ENCODE results near the gene HGFAC.

The HGFAC gene

DNA sequence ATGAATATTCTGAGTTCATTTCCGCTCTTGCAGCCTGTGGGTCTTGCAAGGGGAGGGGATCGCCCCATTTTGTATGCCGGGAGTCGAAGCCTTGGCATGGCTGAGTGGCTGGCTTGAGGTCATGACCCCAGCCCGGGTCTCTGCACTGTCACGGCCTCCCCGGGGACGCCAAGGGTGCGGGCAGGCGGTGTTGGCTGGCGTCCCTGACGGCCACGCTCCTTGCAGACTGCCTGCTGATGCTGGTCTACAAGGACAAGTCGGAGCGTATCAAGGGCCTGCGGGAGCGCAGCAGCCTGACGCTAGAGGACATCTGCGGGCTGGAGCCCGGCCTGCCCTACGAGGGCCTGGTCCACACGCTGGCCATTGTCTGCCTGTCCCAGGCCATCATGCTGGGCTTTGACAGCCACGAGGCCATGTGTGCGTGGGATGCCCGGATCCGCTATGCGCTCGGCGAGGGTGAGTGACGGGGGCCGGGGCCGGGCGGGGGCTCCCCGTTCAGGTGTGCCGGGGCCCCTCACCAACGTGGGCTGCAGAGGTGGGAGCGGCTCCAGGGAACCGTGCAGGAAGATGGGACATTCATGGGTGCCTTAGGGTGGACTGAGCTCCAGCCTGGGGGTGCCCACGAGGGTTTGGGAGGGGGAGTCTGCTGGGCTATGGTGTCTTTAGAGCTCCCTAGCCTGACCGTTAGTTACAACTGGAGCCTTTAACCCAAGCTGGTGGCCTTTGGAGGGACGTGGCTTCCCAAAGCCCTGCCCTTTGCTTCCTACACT lies 31.6 kb downstream of the HGFAC start:
- TF ChIP-seq, protein P1, sequence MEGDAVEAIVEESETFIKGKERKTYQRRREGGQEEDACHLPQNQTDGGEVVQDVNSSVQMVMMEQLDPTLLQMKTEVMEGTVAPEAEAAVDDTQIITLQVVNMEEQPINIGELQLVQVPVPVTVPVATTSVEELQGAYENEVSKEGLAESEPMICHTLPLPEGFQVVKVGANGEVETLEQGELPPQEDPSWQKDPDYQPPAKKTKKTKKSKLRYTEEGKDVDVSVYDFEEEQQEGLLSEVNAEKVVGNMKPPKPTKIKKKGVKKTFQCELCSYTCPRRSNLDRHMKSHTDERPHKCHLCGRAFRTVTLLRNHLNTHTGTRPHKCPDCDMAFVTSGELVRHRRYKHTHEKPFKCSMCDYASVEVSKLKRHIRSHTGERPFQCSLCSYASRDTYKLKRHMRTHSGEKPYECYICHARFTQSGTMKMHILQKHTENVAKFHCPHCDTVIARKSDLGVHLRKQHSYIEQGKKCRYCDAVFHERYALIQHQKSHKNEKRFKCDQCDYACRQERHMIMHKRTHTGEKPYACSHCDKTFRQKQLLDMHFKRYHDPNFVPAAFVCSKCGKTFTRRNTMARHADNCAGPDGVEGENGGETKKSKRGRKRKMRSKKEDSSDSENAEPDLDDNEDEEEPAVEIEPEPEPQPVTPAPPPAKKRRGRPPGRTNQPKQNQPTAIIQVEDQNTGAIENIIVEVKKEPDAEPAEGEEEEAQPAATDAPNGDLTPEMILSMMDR (IDR thresholded peaks at IDR 0.05; ENCODE audit: low read depth, low read length) = no peak

DNA sequence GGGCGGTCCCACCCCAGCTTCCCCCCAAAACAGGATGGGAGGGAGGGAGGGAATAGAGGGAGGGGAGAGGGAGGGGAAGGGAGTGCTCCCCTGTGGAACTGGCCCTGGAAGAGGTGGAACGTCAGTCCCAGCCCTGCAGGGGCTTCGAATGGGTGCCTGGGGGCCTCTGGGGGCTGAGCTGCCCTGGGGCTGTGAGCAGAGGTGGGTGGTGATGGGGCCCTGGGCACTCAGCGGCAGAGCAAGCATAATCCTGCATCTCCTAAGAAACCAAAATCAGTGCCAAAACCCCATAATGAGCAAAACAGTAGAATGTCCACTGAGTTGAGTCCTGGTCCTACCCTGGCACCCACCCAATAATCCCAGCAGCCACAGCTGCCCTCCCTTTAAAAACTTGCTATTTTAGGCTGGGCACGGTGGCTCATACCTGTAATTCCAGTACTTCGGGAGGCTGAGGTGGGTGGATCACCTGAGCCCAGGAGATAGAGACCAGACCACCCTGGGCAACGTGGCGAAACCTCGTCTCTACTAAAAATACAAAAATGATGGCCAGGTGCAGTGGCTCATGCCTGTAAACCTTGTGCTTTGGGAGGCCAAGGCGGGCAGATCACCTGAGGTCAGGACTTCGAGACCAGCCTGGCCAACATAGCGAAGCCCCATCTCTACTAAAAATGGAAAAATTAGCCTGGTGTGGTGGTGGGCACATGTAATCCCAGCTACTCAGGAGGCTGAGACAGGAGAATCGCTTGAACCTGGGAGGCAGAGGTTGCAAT lies 32.4 kb downstream of the HGFAC start:
- in situ Hi-C loops (cut with HindIII; ENCODE audit: low sequenced_read_pairs) = no loop called here
- TF ChIP-seq, protein P1 (IDR thresholded peaks at IDR 0.05; ENCODE audit: low read depth, low read length) = no peak
- no peak overlapping the region for H3K4me3 ChIP-seq (ENCODE audit: low read depth, low read length)
- DNase-seq (ENCODE audit: low read depth, low spot score) = no peak

More for the DNA sequence above, 31.6 kb downstream of the HGFAC start:
- in situ Hi-C loops (cut with HindIII; ENCODE audit: low sequenced_read_pairs) = no loop called here
- no peak for DNase-seq (ENCODE audit: low read depth, low spot score)
- no peak overlapping the region for H3K4me3 ChIP-seq (ENCODE audit: low read depth, low read length)

DNA sequence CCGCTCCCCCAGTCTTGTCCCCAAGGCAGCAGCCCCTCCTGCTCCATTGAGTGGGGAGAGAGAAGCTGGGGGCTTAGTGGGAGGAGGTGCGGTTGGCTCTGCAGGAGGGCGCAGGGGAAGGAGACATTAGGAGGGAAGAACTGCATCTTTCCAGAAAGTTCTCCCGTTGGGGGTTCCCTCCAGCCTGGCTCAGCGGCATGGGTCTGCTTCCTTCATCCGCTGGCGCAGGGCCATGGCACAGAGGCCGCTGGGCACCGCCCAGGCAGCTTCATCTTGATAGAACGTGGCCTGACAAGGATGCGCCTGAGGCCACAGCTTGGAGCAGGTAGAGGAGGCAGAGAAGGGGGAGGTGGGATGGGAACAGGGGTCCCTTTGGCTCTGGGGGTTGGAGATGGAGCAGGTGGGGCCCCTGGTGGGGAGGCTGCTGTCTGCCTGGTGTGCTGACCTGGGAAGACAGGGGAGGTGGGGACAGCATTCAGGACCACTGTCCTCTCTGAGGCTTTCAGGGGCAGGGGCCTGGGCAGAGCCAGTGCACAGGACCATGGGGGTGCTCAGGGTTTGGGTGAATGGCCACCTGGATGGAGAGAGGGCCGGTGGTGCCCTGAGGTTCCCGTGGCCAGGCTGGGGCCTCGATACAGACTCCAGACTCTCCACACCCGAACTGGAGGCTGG lies 33.4 kb downstream of the HGFAC start:
- in situ Hi-C loops (cut with HindIII; ENCODE audit: low sequenced_read_pairs) = no loop called here
- H3K4me3 ChIP-seq (ENCODE audit: low read depth, low read length) = no peak overlapping the region
- TF ChIP-seq, protein P1 (IDR thresholded peaks at IDR 0.05; ENCODE audit: low read depth, low read length) = no peak
- DNase-seq (ENCODE audit: low read depth, low spot score) = no peak

GRCh38 chr4:3475713-3476260 lies 34.0 kb downstream of the HGFAC start:
- in situ Hi-C loops (cut with HindIII; ENCODE audit: low sequenced_read_pairs) = no loop called here
- TF ChIP-seq, protein P1 (IDR thresholded peaks at IDR 0.05; ENCODE audit: low read depth, low read length) = no peak
- no peak for DNase-seq (ENCODE audit: low read depth, low spot score)
- no peak overlapping the region for H3K4me3 ChIP-seq (ENCODE audit: low read depth, low read length)

- TF ChIP-seq, protein P1 (IDR thresholded peaks at IDR 0.05; ENCODE audit: low read depth, low read length) = no peak
- no peak overlapping the region for H3K4me3 ChIP-seq (ENCODE audit: low read depth, low read length)
- DNase-seq (ENCODE audit: low read depth, low spot score) = no peak
- in situ Hi-C loops (cut with HindIII; ENCODE audit: low sequenced_read_pairs) = no loop called here
Measured at GRCh38 chr4:3476341-3476747, 34.6 kb downstream of the HGFAC start.
